Mesothelial cell of epicardium (in vitro differentiated cells): Measurements from ENCODE around the gene FAM193A. TPM values are rescaled to one million over a fixed set of nuclear protein-coding genes. Genes with fewer than 3 reads are reported as not detected.
"Not testable (repeated sequence)": the region's sequence is repeated elsewhere in the genome, so short reads cannot be mapped to it uniquely, and the experiment has no call there.

Experiments
- DNase-seq, 2 experiments: peaks; one replicate each; pipeline ENCODE4 v3.0.0; 2021; ENCODE audit warnings: low spot score in 2 of 2; ENCODE audit not compliant: unreplicated experiment in 2 of 2
- H3K27ac Mint-ChIP-seq: 2 replicates; pipeline ENCODE4 v1.8.0; 2021; ENCODE audit warnings: mixed read lengths
- H3K27me3 Mint-ChIP-seq: 2 replicates; pipeline ENCODE4 v1.8.0; 2021; ENCODE audit warnings: low read depth, mixed read lengths
- H3K36me3 Mint-ChIP-seq: 2 replicates; pipeline ENCODE4 v1.8.0; 2021; ENCODE audit warnings: mixed read lengths
- H3K4me1 Mint-ChIP-seq: 2 replicates; pipeline ENCODE4 v1.8.0; 2021; ENCODE audit warnings: mixed read lengths
- H3K4me3 Mint-ChIP-seq: 2 replicates; pipeline ENCODE4 v1.8.0; 2021; ENCODE audit warnings: mild to moderate bottlenecking, moderate library complexity, mixed read lengths
- H3K9me3 Mint-ChIP-seq: 2 replicates; pipeline ENCODE4 v1.8.0; 2021; ENCODE audit warnings: mixed read lengths
- total RNA-seq: library from RNA; stranded (reverse); gene quantifications from 3 replicates; pipeline ENCODE4 v1.2.1, GENCODE V29; 2021
- TF ChIP-seq, protein P1 (sequence below): fragments of 200-600 bp; sonication (generic); IDR thresholded peaks from one replicate; pipeline ENCODE4 v1.5.0; 2021; ENCODE audit warnings: antibody characterized with exemption; ENCODE audit not compliant: unreplicated experiment

The FAM193A gene
- total RNA-seq, 1 donor from 2014 or later, result 48.1 TPM

DNA sequence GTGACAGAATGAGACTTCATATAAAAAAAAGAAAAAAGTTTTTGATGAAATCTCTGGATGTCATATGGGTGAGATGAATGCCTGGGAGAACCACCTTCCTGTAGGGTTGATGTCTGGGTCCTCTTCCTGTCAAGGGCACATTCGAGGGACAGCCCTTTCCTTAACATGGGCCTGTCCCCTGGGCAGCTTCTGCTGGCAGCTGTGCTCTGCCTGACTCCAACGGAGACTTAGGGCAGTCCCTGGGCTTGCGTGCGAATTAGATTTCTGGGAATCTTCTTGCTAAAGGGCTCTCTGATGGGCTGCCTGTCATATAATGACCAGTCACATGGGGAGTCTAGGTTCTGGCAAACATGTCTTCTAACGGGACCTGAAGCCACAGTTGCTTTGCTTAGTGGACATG lies 179.0 kb downstream of the FAM193A start:
- no peak for DNase-seq
- H3K36me3 Mint-ChIP-seq, result peaks cover 40% of the 10 kb centered on the region
- peaks cover 5% of the 10 kb centered on the region for H3K4me1 Mint-ChIP-seq
- peaks cover 4% of the 10 kb centered on the region for H3K9me3 Mint-ChIP-seq
- no peaks in the 10 kb centered on the region for H3K27me3 Mint-ChIP-seq
- H3K27ac Mint-ChIP-seq, result no peak overlapping the region
- TF ChIP-seq, protein P1, sequence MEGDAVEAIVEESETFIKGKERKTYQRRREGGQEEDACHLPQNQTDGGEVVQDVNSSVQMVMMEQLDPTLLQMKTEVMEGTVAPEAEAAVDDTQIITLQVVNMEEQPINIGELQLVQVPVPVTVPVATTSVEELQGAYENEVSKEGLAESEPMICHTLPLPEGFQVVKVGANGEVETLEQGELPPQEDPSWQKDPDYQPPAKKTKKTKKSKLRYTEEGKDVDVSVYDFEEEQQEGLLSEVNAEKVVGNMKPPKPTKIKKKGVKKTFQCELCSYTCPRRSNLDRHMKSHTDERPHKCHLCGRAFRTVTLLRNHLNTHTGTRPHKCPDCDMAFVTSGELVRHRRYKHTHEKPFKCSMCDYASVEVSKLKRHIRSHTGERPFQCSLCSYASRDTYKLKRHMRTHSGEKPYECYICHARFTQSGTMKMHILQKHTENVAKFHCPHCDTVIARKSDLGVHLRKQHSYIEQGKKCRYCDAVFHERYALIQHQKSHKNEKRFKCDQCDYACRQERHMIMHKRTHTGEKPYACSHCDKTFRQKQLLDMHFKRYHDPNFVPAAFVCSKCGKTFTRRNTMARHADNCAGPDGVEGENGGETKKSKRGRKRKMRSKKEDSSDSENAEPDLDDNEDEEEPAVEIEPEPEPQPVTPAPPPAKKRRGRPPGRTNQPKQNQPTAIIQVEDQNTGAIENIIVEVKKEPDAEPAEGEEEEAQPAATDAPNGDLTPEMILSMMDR, result no peak
- H3K4me3 Mint-ChIP-seq, result no peak overlapping the region

DNA sequence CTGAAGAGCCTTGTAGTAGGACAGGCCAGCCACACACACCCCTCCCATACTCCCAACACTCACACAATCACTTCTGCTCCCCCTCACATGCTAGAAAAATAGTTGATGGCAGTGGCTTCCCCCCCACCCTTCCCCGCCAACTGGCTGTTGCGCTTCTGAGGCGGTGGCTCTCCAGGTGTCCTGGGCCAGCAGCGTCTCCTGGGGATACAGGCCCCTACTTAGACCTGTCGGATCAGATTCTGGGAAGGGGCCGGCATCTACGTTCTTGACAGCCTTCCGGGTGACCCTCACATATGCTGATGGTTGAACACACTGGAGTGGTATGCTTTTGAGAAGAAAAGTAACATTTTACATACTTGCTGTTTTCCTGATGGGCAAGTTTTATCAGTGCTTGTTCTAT lies 179.8 kb downstream of the FAM193A start:
- no peak for DNase-seq
- Mint-ChIP-seq H3K4me1 (peaks cover 5% of the 10 kb centered on the region), H3K9me3 (peaks cover 4% of the 10 kb centered on the region), H3K27ac (no peak overlapping the region), H3K27me3 (no peaks in the 10 kb centered on the region), H3K4me3 (no peak overlapping the region), H3K36me3 (peaks cover 40% of the 10 kb centered on the region)
- TF ChIP-seq, protein P1, result no peak

DNA sequence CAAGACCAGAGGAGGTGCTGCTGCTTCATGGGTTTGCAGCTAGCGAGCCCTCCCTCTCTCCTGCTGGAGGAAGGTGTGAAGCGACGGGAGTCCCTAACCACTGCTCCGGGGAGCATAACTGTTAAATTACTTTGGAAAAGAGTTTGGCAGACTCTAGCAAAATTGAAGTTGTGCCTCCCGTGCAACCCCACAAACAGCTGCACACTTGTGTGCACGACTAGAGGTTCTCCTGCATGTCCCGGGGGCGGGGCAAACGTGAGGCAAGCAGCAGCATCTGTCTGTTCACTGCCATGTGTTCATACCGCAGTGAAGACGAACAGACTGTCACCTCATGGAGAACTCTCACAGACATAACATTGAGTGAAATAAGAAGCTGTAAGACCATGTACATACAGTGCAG lies 185.1 kb downstream of the FAM193A start:
- no peak for DNase-seq
- TF ChIP-seq, protein P1, result no peak
- Mint-ChIP-seq H3K4me3 (no peak overlapping the region), H3K36me3 (peaks cover 29% of the 10 kb centered on the region), H3K27ac (no peak overlapping the region), H3K9me3 (no peaks in the 10 kb centered on the region), H3K27me3 (no peaks in the 10 kb centered on the region), H3K4me1 (no peaks in the 10 kb centered on the region)

DNA sequence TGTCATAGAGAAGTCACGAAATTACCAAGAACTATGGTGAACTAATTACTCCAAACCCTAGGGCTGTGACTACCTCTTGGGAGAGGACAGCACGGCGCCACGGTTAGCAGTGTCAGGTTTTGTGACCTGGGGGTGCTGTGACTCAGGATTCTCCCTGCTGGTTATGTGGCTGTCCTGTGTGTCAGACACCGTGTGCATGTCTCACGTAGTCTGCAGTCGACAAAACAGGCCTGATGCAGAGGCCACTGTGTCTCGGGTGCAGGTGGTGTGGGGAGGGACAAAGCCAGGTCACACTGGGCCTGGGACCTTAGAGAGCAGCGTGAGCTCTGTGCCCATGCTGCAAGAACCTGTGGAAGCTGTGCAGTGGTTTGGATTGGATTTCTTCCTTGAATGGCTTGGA lies 185.6 kb downstream of the FAM193A start:
- H3K27me3 Mint-ChIP-seq, result no peaks in the 10 kb centered on the region
- no peaks in the 10 kb centered on the region for H3K4me1 Mint-ChIP-seq
- DNase-seq, result no peak
- no peak overlapping the region for H3K4me3 Mint-ChIP-seq
- TF ChIP-seq, protein P1, result no peak
- H3K36me3 Mint-ChIP-seq, result peaks cover 29% of the 10 kb centered on the region
- no peak overlapping the region for H3K27ac Mint-ChIP-seq
- no peaks in the 10 kb centered on the region for H3K9me3 Mint-ChIP-seq

DNA sequence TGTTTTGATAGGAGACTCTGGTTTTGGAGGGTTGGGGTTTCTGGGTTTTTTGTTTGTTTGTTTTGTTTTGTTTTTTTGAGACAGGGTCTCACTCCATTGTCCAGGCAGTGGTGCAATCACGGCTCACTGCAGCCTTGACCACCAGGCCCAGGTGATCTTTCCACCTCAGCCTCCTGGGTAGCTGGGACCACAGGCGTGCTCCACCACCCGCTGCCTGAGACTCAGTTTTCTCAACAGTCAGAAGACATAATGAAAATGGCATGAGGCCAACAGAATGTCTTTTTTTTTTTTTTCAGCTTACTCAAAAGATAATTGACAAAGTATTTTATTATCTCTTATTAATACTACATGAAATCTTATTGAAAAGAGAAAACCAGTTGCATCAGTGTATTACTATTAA lies 187.3 kb downstream of the FAM193A start:
- no peaks in the 10 kb centered on the region for H3K4me1 Mint-ChIP-seq
- DNase-seq, result no peak
- no peaks in the 10 kb centered on the region for H3K9me3 Mint-ChIP-seq
- no peak overlapping the region for H3K4me3 Mint-ChIP-seq
- H3K27ac Mint-ChIP-seq, result no peak overlapping the region
- no peaks in the 10 kb centered on the region for H3K27me3 Mint-ChIP-seq
- TF ChIP-seq, protein P1, result no peak
- H3K36me3 Mint-ChIP-seq, result peaks cover 24% of the 10 kb centered on the region

DNA sequence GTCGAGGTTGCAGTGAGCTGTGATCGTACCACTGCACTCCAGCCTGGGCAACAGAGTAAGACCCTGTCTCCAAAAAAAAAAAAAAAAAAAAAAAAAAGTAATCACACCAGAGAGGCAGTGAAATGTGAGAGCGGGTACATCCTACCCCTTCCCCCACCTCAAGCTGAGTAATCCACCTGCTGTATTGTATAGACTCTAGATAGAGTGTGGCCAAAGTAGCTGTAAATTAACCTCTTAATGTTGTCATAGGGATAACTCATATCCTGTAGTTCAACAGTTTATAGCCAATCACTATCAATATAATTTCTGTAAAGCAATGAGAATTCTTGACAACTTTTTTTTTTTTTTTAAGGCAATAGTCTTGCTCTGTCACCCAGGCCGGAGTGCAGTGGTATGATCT lies 188.9 kb downstream of the FAM193A start:
- no peak for DNase-seq
- Mint-ChIP-seq H3K9me3 (no peaks in the 10 kb centered on the region), H3K27me3 (no peaks in the 10 kb centered on the region), H3K27ac (no peak overlapping the region), H3K4me3 (no peak overlapping the region), H3K4me1 (no peaks in the 10 kb centered on the region), H3K36me3 (peaks cover 23% of the 10 kb centered on the region)
- TF ChIP-seq, protein P1, result no peak

DNA sequence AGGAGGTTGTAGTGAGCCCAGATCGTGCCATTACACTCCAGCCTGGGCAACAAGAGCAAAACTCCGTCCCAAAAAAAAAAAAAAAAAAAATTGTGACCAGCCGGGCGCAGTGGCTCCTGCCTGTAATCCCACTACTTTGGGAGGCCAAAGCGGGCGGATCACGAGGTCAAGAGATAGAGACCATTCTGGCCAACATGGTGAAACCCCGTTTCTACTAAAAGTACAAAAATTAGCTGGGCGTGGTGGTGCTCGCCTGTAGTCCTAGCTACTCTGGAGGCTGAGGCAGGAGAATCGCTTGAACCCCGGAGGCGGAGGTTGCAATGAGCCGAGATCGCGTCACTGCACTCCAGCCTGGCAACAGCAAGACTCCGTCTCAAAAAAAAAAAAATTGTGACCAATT lies 190.4 kb downstream of the FAM193A start:
- peaks cover 21% of the 10 kb centered on the region for H3K36me3 Mint-ChIP-seq
- not testable (repeated sequence) for H3K4me1 Mint-ChIP-seq, H3K4me3 Mint-ChIP-seq, H3K9me3 Mint-ChIP-seq, H3K27me3 Mint-ChIP-seq, H3K27ac Mint-ChIP-seq, DNase-seq
